Stomach smooth muscle (tissue), 2 donors: ENCODE measurements around the gene NACC2.
A peak's percentile ranks its signal among the peaks of the same experiment; 100 is the strongest.

ENCODE experiments used
- H3K27ac ChIP-seq: one replicate; pipeline ENCODE4 v1.7.0; 2013; ENCODE audit warnings: mild to moderate bottlenecking, low read length, inconsistent platforms
- H3K27me3 ChIP-seq, 2 donors: one replicate each; pipeline ENCODE4 v1.7.0; 2013; ENCODE audit warnings: low read length in 2 of 2; ENCODE audit not compliant: insufficient read depth in 2 of 2, control insufficient read depth in 1 of 2
- H3K36me3 ChIP-seq, 2 donors: one replicate each; pipeline ENCODE4 v1.7.0; 2013; ENCODE audit warnings: low read length in 2 of 2; ENCODE audit not compliant: control insufficient read depth in 2 of 2, insufficient read depth in 2 of 2
- H3K4me1 ChIP-seq: one replicate; pipeline ENCODE4 v1.7.0; 2013; ENCODE audit warnings: low read length; ENCODE audit not compliant: control insufficient read depth, insufficient read depth
- H3K4me3 ChIP-seq, 2 donors: one replicate each; pipeline ENCODE4 v1.7.0; 2013; ENCODE audit warnings: low read length in 2 of 2
- H3K9ac ChIP-seq, 2 donors: one replicate each; pipeline ENCODE4 v1.7.0; 2013; ENCODE audit warnings: low read length in 2 of 2, mild to moderate bottlenecking in 1 of 2
- H3K9me3 ChIP-seq, 2 donors: one replicate each; pipeline ENCODE4 v1.7.0; 2013; ENCODE audit warnings: low read length in 2 of 2; ENCODE audit not compliant: control insufficient read depth in 2 of 2
- donor health status: healthy.
- donor health status: Pancreatic carcinoma.

NACC2 gene

GRCh38 chr9:135995816-135996215 lies 99.3 kb downstream of the NACC2 start:
- H3K36me3 ChIP-seq = no peaks in the 10 kb centered on the region
- no peak overlapping the region for H3K9ac ChIP-seq
- H3K27me3 ChIP-seq = no peaks in the 10 kb centered on the region
- peaks cover 21% of the 10 kb centered on the region for H3K4me1 ChIP-seq
- no peaks in the 10 kb centered on the region for H3K9me3 ChIP-seq
- H3K4me3 ChIP-seq = no peak overlapping the region
- H3K27ac ChIP-seq = no peak overlapping the region

GRCh38 chr9:135994501-135995192 lies 100.4 kb downstream of the NACC2 start:
- H3K27ac ChIP-seq = no peak overlapping the region
- no peak overlapping the region for H3K4me3 ChIP-seq
- H3K27me3 ChIP-seq = peaks cover 0 to 4% of the 10 kb centered on the region in 2 donors
- H3K36me3 ChIP-seq = no peaks in the 10 kb centered on the region
- no peak overlapping the region for H3K9ac ChIP-seq
- no peaks in the 10 kb centered on the region for H3K9me3 ChIP-seq
- H3K4me1 ChIP-seq = peaks cover 29% of the 10 kb centered on the region

DNA sequence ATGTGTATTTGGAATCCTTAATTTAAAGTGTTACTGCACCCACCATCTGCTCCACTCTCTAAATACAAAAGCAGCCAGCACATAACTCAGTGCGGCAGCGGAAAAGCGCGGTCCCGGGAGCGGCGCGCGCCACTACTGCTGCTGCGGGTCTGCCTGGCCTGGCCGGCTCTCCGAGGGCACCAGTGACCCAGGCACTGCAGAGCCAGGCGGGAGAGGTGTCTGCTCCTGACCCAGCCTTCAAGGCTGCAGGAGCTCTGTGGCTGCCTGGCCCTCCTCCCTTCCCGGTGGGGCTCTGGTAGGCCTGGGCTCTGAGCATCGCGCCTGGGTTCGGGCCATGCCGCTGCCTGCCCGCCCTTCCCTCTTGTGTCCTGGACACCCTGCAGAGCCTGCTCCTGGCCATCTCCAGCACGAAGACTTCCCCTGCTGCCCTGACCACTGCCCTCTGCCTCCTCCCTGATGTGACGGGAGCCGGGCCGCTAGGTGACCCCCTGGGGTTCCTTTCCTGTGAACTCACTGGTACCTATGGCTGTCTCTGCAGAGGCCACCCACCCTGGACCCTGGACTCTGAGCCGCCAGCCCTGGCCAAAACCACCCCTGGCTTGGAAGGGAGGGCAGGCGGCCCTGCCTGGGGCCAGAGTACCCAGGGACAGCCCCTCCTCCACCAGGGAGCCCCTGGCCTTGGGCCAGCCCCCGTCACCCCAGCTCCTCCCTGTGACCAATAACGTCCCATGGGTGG lies 101.2 kb downstream of the NACC2 start:
- Histone ChIP-seq H3K4me1 (peaks cover 33% of the 10 kb centered on the region), H3K27ac (no peak overlapping the region), H3K9ac (peak overlapping the region in 1 of 2 donors; percentile 76), H3K36me3 (no peaks in the 10 kb centered on the region), H3K9me3 (no peaks in the 10 kb centered on the region), H3K4me3 (no peak overlapping the region), H3K27me3 (peaks cover 0 to 11% of the 10 kb centered on the region in 2 donors)

GRCh38 chr9:135993409-135993742 lies 101.7 kb downstream of the NACC2 start:
- Histone ChIP-seq H3K27me3 (peaks cover 0 to 14% of the 10 kb centered on the region in 2 donors), H3K4me3 (peak overlapping the region in 1 of 2 donors; percentile 63), H3K27ac (peak overlapping the region; percentile 81), H3K4me1 (peaks cover 33% of the 10 kb centered on the region), H3K9ac (peak overlapping the region; percentile 62 to 76), H3K9me3 (no peaks in the 10 kb centered on the region), H3K36me3 (no peaks in the 10 kb centered on the region)

GRCh38 chr9:135992486-135993408 lies 102.3 kb downstream of the NACC2 start:
- peak overlapping the region; percentile 49 to 63 for H3K4me3 ChIP-seq
- H3K4me1 ChIP-seq = peaks cover 33% of the 10 kb centered on the region

GRCh38 chr9:135991771-135992170 lies 103.3 kb downstream of the NACC2 start:
- Histone ChIP-seq H3K4me3 (no peak overlapping the region), H3K36me3 (no peaks in the 10 kb centered on the region), H3K9me3 (no peaks in the 10 kb centered on the region), H3K27me3 (peaks cover 3 to 14% of the 10 kb centered on the region in 2 donors), H3K4me1 (peaks cover 33% of the 10 kb centered on the region), H3K27ac (no peak overlapping the region), H3K9ac (peak overlapping the region in 1 of 2 donors; percentile 76)

More at GRCh38 chr9:135992486-135993408, 102.3 kb downstream of the NACC2 start:
- Histone ChIP-seq H3K9me3 (no peaks in the 10 kb centered on the region), H3K9ac (peak overlapping the region; percentile 62 to 76), H3K27me3 (peaks cover 1 to 14% of the 10 kb centered on the region in 2 donors), H3K27ac (peak overlapping the region; percentile 81), H3K36me3 (no peaks in the 10 kb centered on the region)

DNA sequence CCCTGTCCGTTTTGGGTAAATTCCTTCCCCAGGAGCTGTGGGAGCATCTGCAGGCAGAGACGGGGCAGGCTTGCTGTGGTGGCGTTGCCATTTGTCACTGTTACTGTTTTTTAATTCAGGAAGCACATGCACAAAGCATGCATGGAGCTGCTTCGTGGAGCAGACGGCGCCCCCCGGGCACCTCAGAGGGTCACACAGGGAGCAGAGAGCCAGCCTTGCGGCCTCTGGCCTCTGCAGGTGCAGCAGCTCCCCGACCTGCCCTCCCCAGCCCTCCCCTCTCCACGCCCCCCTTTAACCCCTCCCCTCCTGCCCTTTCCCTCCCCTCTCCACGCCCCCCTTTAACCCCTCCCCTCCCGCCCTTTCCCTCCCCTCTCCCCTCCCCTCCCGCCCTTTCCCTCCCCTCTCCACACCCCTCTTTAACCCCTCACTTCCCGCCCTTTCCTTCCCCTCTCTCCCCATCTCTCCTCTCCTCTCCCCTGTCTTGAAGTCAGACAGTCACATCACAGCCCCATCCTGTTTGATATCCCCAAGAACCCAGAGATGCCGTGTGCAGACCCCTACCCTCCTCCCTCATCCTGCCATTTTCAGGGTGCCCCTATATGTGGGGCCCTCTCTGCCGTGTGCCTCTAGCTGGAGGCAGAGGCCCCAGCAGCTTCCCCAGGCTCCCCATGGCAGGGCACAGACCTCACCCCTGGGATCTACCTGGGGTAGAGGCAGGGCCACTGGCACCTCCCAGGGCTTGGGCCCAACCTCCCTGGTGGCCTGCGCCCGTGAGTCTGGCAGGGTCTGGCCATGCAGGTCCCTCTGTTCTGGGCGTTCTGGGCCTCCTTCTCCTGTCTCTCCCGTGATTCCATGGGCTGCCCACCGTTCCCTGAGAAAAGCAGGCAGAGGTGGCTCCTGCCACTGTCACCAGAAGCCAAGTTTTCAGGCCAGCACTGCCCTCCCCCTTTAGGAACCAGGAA lies 104.3 kb downstream of the NACC2 start:
- H3K27me3 ChIP-seq = peaks cover 3 to 20% of the 10 kb centered on the region in 2 donors
- H3K36me3 ChIP-seq = no peaks in the 10 kb centered on the region
- peak overlapping the region; percentile 37 for H3K27ac ChIP-seq
- H3K4me1 ChIP-seq = peaks cover 33% of the 10 kb centered on the region
- H3K9ac ChIP-seq = no peak overlapping the region
- no peaks in the 10 kb centered on the region for H3K9me3 ChIP-seq
- peak overlapping the region in 1 of 2 donors; percentile 15 for H3K4me3 ChIP-seq

- H3K4me1 ChIP-seq = peaks cover 33% of the 10 kb centered on the region
- no peaks in the 10 kb centered on the region for H3K36me3 ChIP-seq
- peaks cover 3 to 20% of the 10 kb centered on the region in 2 donors for H3K27me3 ChIP-seq
- H3K27ac ChIP-seq = no peak overlapping the region
- no peak overlapping the region for H3K9ac ChIP-seq
- H3K9me3 ChIP-seq = no peaks in the 10 kb centered on the region
- H3K4me3 ChIP-seq = peak overlapping the region in 1 of 2 donors; percentile 15
Observed at GRCh38 chr9:135989722-135990467, 105.2 kb downstream of the NACC2 start.

DNA sequence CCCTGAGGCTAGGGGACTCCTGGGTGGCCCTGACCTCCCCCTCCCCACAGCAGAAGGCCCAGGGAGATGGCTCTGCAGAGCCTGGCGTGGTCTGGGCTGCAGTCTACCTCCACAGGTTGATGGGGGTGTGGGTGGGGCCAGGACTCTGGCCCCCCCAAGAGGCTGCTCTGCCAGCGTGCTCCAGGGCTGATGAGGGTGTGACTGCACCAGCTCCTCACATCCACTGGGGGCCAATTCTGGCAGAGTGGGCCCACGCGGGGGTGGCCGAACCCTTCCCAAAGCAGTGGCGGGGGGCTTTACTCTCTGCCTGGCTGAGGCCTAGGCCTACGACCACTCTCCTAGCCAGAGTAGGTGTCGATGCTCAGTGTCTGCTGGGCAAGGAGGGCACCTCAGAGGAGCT lies 105.9 kb downstream of the NACC2 start:
- Histone ChIP-seq H3K27me3 (peaks cover 3 to 20% of the 10 kb centered on the region in 2 donors), H3K27ac (no peak overlapping the region), H3K9ac (no peak overlapping the region), H3K4me1 (peaks cover 33% of the 10 kb centered on the region), H3K9me3 (no peaks in the 10 kb centered on the region), H3K4me3 (no peak overlapping the region), H3K36me3 (no peaks in the 10 kb centered on the region)
